SH-SY5Y (cell line): ENCODE data around the gene MALRD1.

ENCODE experiments used
- GATA2 ChIP-seq: IDR thresholded peaks from 2 replicates; pipeline ENCODE4 v1.6.1; 2011; ENCODE audit warnings: mild to moderate bottlenecking, low read depth, low read length
- GATA3 ChIP-seq: IDR thresholded peaks from 2 replicates; pipeline ENCODE4 v1.6.1; 2011; ENCODE audit warnings: low read depth, mild to moderate bottlenecking, low read length, moderate library complexity

MALRD1 gene

DNA sequence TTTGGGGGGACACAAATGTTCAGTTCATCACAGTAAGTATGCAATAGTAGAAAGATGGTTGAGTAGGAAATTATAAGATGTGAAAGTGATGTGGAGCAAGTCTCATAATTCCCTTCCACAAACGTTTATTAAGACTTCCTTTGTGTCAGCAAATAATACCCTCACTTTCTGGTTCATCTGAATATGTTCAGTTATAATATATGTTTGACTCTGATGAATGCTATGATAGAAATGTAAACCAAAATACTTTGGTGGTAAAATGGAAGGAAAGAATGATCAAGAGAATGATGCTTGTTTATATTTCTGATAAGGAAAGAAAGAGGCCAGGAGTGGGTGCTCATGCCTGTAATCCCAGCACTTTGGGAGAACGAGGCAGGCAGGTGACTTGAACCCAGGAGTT, 655.9 kb downstream of the MALRD1 start:
- TF ChIP-seq GATA2: no peak
- TF ChIP-seq GATA3: no peak

DNA sequence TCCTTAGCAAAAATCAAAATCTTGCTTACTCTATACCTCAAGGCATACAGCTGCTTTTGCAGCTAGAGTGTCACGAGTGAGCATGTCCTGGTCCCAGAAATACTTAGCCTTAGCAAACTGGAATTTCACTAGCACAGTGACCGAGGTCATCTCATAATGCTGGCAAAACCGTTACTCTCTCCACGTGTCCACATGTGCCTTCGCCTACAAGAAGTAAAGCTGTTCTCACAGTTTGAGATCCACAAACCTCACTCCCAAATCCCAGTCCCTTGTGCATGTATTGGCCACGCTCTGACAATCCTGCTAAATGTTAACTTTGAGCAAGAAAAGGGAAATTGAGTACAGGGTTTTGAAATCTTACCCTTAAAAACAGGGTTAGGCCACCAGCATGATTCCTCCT, 656.6 kb downstream of the MALRD1 start:
- TF ChIP-seq GATA3 (no peak), GATA2 (no peak)

DNA sequence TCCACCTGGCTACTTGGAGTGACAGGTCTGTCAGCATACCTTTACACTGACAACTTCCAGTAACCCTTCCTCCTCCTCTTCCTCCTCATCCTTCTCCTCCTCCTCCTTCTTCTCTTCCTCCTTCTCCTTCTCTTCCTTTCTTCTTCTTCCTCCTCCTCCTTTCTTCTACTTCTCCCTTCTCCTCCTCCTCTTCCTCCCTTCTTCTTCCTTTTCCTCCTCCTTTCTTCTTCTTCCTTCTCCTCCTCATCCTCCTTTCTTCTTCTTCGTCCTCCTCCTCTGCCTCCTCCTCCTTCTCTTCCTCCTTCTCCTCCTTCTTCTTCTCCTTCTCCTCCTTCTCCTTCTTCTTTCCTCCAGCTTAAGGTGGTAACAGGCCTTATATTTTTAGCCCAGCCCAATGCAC, 658.3 kb downstream of the MALRD1 start:
- no peak for TF ChIP-seq GATA2
- no peak for TF ChIP-seq GATA3

DNA sequence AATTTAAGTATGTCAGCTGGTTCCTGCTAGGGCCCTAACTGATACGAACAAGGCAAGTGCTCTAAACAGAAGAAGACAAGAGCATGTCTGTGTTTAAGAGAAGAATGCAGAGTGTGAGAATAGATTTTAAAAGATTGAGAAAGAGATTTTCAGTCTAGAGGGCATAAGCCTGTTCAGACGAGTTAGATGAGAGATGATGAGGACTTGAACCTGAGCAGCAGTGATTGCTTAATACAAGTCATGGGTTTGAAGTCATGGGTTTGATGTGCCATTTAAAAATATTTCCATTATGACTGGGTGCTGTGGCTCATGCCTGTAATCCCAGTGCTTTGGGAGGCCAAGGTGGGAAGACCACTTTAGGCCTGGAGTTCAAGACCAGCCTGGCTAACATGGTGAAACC, 658.8 kb downstream of the MALRD1 start:
- TF ChIP-seq GATA3: no peak
- TF ChIP-seq GATA2: no peak

DNA sequence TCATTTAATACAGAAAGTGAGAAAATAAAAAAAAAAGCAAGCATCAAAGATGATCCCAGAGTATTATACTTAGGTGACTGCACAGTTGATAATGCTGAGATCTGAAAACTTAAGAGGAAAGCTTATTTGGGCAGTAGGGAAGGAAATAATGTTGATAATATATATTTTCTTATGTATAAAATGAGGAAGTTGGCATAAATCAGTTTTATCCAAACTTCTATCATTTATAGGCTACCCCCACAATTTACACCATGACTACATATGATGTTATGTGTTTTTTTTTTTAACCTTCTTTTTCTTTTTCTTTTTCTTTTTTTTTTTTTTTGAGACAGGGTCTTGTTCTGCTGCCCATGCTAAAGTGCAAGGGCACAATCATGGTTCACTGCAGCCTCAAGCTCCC, 659.4 kb downstream of the MALRD1 start:
- TF ChIP-seq GATA2: no peak
- TF ChIP-seq GATA3: no peak

DNA sequence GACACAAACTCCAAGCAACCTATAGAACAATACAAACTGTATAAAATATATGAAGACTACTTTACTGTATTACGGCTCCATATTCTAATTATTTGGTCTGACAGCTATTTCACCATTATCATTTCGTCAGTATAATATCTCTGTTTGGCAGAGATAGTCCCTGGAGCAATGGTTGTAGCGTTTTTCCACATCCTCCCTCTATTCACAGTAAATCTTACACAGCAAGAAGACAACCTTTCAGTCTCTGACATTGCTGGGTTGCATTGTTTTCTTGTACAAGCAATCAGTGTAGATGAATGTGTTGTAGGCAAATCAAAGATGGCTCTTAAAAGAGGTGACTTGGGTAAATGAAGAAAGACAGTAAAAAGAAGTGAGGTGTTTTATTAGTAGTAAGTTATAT, 662.0 kb downstream of the MALRD1 start:
- TF ChIP-seq GATA3 (no peak), GATA2 (no peak)

DNA sequence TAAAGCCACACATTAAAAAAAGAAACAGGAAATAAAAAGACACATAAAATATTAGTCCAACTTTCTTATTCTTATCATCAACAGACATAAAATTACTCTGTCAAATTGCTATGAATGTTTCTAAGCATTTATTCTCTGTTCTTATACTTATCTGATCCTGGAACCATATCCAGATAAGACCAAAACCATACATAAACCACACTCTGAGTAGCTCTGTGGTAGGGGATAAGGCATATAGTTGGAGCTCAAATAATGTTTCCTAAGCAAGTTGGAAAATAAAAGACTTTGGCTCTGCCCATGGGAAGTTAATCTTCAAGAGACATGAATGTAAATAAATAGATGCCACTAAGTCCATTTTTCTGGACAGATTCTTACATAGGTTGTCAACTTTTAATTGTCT, 664.6 kb downstream of the MALRD1 start:
- no peak for TF ChIP-seq GATA2
- TF ChIP-seq GATA3: no peak

DNA sequence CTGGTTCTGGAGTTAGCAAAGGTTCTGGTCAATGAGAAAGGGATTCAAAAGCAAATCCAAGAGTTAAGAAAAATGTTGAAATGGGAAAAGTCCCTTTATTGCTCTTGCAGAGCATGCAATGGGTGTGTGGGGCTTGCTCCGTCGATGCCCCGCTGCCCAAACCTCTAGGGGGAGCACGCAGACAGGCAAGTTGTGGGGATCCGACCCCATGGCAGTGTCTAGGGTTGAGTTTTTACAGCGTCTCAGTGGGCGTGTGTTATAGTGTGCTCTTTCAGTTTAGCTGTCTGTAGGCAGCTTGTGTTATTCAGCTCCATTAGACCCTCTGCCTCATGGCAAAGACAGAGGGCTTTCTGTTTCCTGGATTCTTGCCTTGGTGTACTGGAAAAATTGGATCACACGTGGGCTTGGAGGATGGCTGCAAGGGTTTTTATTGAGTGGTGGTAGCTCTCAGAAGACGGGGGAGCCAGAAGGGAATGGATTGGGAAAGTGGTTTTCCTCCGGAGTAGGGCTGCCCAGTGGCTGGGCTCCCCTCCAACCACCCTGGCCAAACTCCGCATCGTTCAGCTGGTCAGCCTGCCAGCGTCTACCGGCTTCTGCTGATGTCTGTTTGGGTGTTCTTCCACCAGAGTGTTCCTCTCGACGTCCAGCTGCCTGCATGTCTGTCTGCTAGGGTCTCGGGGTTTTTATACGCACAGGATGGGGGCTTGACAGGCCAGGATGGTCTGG, 665.4 kb downstream of the MALRD1 start:
- TF ChIP-seq GATA3: no peak
- no peak for TF ChIP-seq GATA2

DNA sequence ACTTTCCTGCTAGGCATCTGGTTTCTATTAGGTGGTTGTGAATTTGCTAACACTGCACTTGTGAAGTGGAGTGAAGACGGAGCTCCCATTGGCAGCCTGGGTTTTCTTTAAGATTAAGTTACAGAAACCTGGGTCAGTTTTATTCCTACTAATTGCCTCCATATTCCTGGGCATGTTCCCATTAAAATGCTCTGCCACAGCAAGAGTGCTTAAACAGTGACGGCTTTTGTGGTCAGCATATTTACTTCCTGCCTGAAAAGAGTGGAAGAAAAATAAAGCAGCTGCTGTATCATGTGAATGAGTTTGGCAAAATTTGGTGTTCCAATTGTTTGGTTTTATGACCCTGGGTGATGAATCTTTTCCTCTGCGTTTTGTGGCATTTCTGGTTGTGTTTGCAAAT, 670.7 kb downstream of the MALRD1 start:
- TF ChIP-seq GATA3 (no peak), GATA2 (no peak)

DNA sequence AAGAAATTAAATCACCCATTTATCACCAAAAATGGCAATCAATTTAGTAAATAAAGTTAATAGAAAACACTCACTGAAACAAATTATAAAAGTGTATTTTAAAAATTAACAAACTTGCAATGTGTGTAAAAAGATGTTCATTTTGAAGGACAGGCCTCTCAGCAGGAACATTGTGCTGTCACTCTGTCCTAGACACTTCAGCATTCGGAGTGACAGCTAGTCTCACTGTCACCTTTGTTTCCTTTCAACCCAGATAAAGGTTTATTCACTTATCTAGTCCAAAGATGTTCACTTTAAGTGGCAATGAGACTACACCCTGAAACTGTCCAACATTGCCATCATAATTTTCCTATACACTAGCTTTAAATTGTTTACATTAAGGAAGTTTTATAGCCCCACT, 675.7 kb downstream of the MALRD1 start:
- TF ChIP-seq GATA2: no peak
- no peak for TF ChIP-seq GATA3

DNA sequence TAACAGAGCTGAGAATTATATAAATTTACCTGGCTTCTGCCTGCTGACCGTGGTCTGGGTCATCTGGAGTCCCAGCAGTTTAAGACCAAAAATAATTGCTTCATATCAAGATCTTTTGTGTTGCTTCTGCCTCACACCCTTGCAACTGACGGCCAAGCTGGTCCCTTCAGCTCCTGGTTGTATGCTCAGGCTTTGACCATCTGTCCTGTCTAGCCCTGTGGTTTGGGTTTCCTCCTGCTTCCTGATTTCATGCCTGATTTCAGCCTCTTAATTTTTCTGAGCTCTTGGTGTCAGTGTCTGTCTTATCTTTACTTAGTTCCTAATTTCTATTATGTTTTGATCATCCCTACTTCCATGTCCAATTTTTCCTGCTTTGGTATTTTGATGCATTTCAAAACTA, 679.8 kb downstream of the MALRD1 start:
- no peak for TF ChIP-seq GATA3

DNA sequence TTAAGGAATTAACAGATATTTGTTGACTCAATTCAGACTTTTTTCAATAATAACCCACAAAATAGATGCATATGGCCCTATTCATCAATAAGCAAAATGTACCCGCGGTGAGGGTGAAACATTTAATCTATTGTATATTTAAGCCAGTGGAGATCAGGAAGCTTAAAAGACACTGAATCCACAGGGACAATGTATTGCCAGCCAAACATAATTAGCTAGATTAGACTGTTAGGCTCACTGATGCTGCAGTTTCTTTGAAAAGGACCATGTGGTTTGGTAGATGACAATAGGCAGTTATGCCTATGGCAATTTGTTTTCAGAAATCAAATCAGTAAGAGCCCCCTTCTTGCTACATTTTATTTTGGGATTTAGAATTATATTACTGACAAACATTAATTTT, 680.4 kb downstream of the MALRD1 start:
- TF ChIP-seq GATA2: no peak
- no peak for TF ChIP-seq GATA3

DNA sequence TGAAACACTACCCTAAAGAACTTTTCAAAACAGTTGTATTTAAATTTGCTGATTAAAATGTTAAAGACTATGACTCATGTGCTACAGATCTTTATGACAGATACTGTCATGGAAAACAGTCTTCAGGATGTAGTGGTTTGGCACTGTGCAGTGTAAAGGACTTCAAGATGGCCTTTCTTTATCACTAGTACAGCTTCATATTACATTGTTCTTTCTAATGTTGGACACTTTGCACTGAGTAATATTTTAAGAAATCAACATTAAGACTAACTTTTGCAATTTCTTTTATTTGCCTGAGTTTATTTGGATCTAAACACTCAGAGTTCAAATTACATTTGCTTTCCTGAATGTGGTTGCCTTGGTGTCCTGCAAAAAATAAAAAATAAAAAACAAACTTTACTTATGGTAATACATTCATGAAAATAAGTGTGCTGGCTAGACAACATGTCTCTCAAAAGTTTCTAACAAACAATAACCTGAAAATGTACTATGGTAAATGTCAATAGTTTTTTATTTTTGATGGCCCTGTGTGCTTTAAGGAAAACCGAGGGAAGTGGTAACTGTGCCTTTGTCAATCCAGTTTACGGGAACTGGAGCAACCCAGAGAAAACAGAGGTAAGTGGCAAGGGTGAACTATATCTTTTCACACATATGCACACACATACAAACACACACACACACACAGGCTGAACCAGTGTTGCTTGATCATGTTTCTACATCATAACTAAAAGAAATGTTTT, 681.7 kb downstream of the MALRD1 start:
- TF ChIP-seq GATA2: no peak
- TF ChIP-seq GATA3: no peak

DNA sequence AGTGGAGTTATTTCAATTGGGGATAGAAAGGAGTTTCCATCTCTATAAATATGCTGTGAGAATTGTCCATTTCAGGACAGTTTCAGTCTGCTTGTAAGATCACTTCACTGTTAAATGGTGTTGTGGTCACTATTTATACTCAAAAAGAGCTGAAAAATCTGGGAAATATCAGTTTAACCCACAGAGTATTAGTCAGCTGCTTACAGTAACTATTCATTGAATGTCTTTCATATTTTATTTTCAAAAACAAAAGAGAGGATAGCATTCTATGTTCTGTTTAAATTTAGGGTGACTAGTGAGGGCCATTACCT, 682.3 kb downstream of the MALRD1 start:
- TF ChIP-seq GATA3 (no peak), GATA2 (no peak)

DNA sequence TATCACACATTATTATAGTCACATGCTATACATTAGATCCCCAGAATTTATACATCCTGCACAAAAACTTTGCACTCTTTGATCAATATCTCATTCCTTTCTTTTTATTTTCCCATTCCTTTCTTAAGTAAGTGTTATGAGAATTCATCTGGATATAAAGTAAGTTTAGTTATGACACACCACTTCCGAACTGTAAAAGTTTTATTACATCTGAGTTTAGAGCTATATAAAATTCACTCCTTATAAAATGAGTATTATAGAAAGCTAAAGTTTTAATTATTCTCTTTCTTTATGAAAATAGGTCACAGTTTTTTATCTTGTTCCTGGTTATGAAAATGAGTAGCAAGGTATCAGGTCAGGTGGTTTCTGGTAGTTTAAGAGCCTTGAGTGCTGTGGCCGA, 683.0 kb downstream of the MALRD1 start:
- TF ChIP-seq GATA3 (no peak), GATA2 (no peak)

DNA sequence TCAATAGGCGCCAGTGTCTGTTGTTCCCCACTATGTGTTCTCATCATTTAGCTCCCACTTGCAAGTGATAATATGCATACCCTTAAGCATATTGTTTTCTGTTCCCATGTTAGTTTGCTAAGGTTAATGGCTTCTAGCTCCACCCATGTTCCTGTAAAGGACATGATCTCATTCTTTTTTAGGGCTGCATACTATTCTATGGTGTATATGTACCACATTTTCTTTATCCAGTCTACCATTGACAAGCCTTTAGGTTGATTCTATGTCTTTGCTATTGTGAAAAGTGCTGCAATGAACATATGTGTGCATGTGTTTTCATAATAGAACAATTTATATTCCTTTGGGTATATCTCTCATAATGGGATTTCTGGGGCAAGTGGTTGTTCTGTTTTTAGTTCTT, 689.8 kb downstream of the MALRD1 start:
- no peak for TF ChIP-seq GATA3

DNA sequence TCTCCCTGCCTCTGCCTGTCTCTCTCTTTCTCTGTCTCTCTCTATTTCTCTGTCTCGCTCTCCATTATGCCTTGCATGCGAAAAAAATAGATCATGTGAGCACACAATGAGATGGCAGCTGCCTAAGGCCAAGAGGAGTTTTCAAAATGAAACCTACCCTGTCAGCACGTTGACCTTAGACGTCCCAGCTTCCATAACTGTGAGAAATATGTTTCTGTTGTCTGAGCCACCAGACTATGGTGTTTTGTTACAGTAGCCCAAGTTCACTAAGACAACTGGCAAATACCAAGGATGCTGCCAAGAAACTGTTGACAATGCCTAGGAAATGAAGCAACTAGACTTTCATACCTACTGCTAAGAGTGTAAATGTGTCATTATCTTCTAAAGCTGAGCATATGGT, 697.1 kb downstream of the MALRD1 start:
- TF ChIP-seq GATA2 (no peak), GATA3 (no peak)
